Right lobe of liver (tissue), 4 donors: ENCODE results near the gene NAALADL2.

Experiments
- CTCF ChIP-seq, 4 donors: fragments of 200-600 bp in 3 of 4; fragments of 450-650 bp in 1 of 4; IDR thresholded peaks; one replicate each; pipeline versions ENCODE4 v1.5.1 to v1.8.0; 2016 to 2022; ENCODE audit warnings: antibody characterized with exemption in 4 of 4, mild to moderate bottlenecking in 2 of 4
- POLR2A ChIP-seq: fragments of 450-650 bp; IDR thresholded peaks from one replicate; pipeline ENCODE4 v1.6.1; 2017; ENCODE audit warnings: antibody characterized with exemption, mild to moderate bottlenecking
- donor health status: DM: no; HTN: no; CAD: no.
- donor health status: DM: no; HTN: no; CAD: no.
- donor health status: DM: no; HTN: yes; CAD: no.

- TF ChIP-seq CTCF (IDR thresholded peaks at IDR 0.05), result no peak
- TF ChIP-seq POLR2A, result no peak
Observed at GRCh38 chr3:174862666-174863065, 3.5 kb downstream of the NAALADL2 start.
